ENCODE data around the gene AMN.
"Not testable (repeated sequence)": the region's sequence is repeated elsewhere in the genome, so short reads cannot be mapped to it uniquely, and the experiment has no call there.

AMN gene

GRCh38 chr14:102922490-102923200 is at the start of gene AMN:
TSS of gene AMN (plus strand) at chr14:102922663. CDS start at chr14:102922689, 26 bp downstream.
- no peak for DNase-seq

- no peak for DNase-seq
These were observed 49.3 kb upstream of the AMN start for GRCh38 chr14:102873131-102873530.

- no peak for DNase-seq
These were observed 48.9 kb upstream of the AMN start for GRCh38 chr14:102873546-102874061.

- DNase-seq: no peak
These were observed 46.8 kb upstream of the AMN start for GRCh38 chr14:102875652-102876051.

- DNase-seq: not testable (repeated sequence)
These were observed 45.0 kb upstream of the AMN start for GRCh38 chr14:102877511-102877910.

GRCh38 chr14:102878174-102878969 is 44.1 kb upstream of the AMN start:
- DNase-seq: no peak

GRCh38 chr14:102878970-102879460 is 43.4 kb upstream of the AMN start:
- no peak for DNase-seq

- no peak for DNase-seq
These were observed 40.1 kb upstream of the AMN start for GRCh38 chr14:102882226-102882906.

- no peak for DNase-seq
These were observed 39.3 kb upstream of the AMN start for GRCh38 chr14:102883089-102883541.

- no peak for DNase-seq
These were observed 38.9 kb upstream of the AMN start for GRCh38 chr14:102883554-102883953.

- DNase-seq: no peak
These were observed 36.6 kb upstream of the AMN start for GRCh38 chr14:102885737-102886447.

- no peak for DNase-seq
These were observed 33.7 kb upstream of the AMN start for GRCh38 chr14:102888748-102889147.

- DNase-seq: no peak
These were observed 32.8 kb upstream of the AMN start for GRCh38 chr14:102889615-102890014.

GRCh38 chr14:102891111-102891510 is 31.4 kb upstream of the AMN start:
- no peak for DNase-seq

- no peak for DNase-seq
These were observed 30.9 kb upstream of the AMN start for GRCh38 chr14:102891556-102891955.

- DNase-seq: no peak
These were observed 29.8 kb upstream of the AMN start for GRCh38 chr14:102892651-102893050.

- DNase-seq: no peak
These were observed 29.0 kb upstream of the AMN start for GRCh38 chr14:102893452-102893851.

GRCh38 chr14:102896735-102897134 is 25.7 kb upstream of the AMN start:
- not testable (repeated sequence) for DNase-seq

- no peak for DNase-seq
These were observed 25.0 kb upstream of the AMN start for GRCh38 chr14:102897299-102898027.

- DNase-seq: no peak
These were observed 24.2 kb upstream of the AMN start for GRCh38 chr14:102898298-102898697.

- no peak for DNase-seq
These were observed 23.5 kb upstream of the AMN start for GRCh38 chr14:102898776-102899515.

Measured in COR-L47 (cell line).